Measurements from ENCODE around the gene SPIN2B. TPM values are rescaled to one million over a fixed set of nuclear protein-coding genes. Genes with fewer than 3 reads are reported as not detected.
"Not testable (repeated sequence)": the region's sequence is repeated elsewhere in the genome, so short reads cannot be mapped to it uniquely, and the experiment has no call there.

The SPIN2B gene
- total RNA-seq (1 to 10 TPM; 7.9 to 8.7 TPM), total RNA-seq (1.1 to 5.9 (median 2.3) reads per million in 172 experiments)
- polyA plus RNA-seq (2013, experiment 1 of 2), result 11.5 TPM
- polyA plus RNA-seq (2013, experiment 2 of 2), result 7.9 TPM

- TF ChIP-seq CTCF (IDR thresholded peaks at IDR 0.05), result no peak
- intact Hi-C loops (cut with DNase I, micrococcal nuclease), result no loop called here
- H3K4me3 ChIP-seq (ENCODE audit: low read length), result peak within 1 kb of the TSS; percentile 73
- no peaks in the 10 kb centered on the region for H3K27me3 ChIP-seq (ENCODE audit: control insufficient read depth in 1 of 2, insufficient read depth in 2 of 2, low read length in 2 of 2)
- H3K36me3 ChIP-seq (ENCODE audit: insufficient read depth, low read length), result no peaks in the 10 kb centered on the region
- ChIA-PET POLR2A (interaction anchor here (0.6 to 1.2 kb wide), 3 partner anchors 126 to 359 kb away, joined by 4 to 5 read pairs (median 5); partner anchors contain the start of genes FAAH2 and SPIN3), CTCF (no interaction called here)
- Mint-ChIP-seq H3K27me3 (no peaks in the 10 kb centered on the region), H3K9me3 (no peaks in the 10 kb centered on the region), H3K27ac (peak within 1 kb of the TSS; percentile 92), H3K36me3 (ENCODE audit: low read depth) (peaks cover 13% of the 10 kb centered on the region), H3K4me1 (ENCODE audit: low read depth) (peaks cover 14% of the 10 kb centered on the region), H3K4me3 (peak within 1 kb of the TSS; percentile 99)
- ATAC-seq (ENCODE audit: poor library complexity) (peak; percentile 99), DNase-seq (peak; percentile 35 to 85 (median 66))
- no peaks in the 10 kb centered on the region for H3K9me3 ChIP-seq (ENCODE audit: control insufficient read depth in 1 of 2, insufficient read depth in 1 of 2, low read length in 2 of 2)
- H3K4me1 ChIP-seq (ENCODE audit: insufficient read depth, low read length), result no peaks in the 10 kb centered on the region
- peak within 1 kb of the TSS; percentile 2 to 40 for H3K27ac ChIP-seq (ENCODE audit: low read depth in 1 of 2, low read length in 2 of 2)
Observed at GRCh38 chrX:57121162-57121755, at the start of gene SPIN2B. Gene SPIN2B, minus strand, starts transcription at chrX:57121548.

- Histone ChIP-seq H3K27ac (ENCODE audit: low read depth in 1 of 2, low read length in 2 of 2) (no peak overlapping the region), H3K36me3 (ENCODE audit: insufficient read depth, low read length) (no peaks in the 10 kb centered on the region), H3K4me1 (ENCODE audit: insufficient read depth, low read length) (no peaks in the 10 kb centered on the region), H3K4me3 (ENCODE audit: low read length) (no peak overlapping the region), H3K9me3 (ENCODE audit: control insufficient read depth in 1 of 2, insufficient read depth in 1 of 2, low read length in 2 of 2) (peaks cover 0 to 8% of the 10 kb centered on the region in 2 experiments), H3K27me3 (ENCODE audit: control insufficient read depth in 1 of 2, insufficient read depth in 2 of 2, low read length in 2 of 2) (no peaks in the 10 kb centered on the region)
- ChIA-PET POLR2A (no interaction called here), CTCF (interaction anchor here (1.4 kb wide), 1 partner anchor 13 kb away, joined by 3 read pairs; no protein-coding TSS in a partner anchor)
- intact Hi-C loops (cut with DNase I, micrococcal nuclease), result no loop called here
- H3K9me3 Mint-ChIP-seq, result peaks cover 3% of the 10 kb centered on the region
- no peaks in the 10 kb centered on the region for H3K27me3 Mint-ChIP-seq
- H3K4me1 Mint-ChIP-seq (ENCODE audit: low read depth), result no peaks in the 10 kb centered on the region
- peaks cover 43% of the 10 kb centered on the region for H3K36me3 Mint-ChIP-seq (ENCODE audit: low read depth)
- no peak for ATAC-seq (ENCODE audit: poor library complexity)
- TF ChIP-seq CTCF (IDR thresholded peaks at IDR 0.05), result no peak
- H3K27ac Mint-ChIP-seq, result no peak overlapping the region
- H3K4me3 Mint-ChIP-seq, result no peak overlapping the region
- DNase-seq, result no peak
Observed at GRCh38 chrX:57156397-57157049, 35.2 kb upstream of the SPIN2B start.

GRCh38 chrX:57155171-57155570, 33.8 kb upstream of the SPIN2B start:
- Mint-ChIP-seq H3K36me3 (ENCODE audit: low read depth) (peaks cover 44% of the 10 kb centered on the region), H3K27ac (no peak overlapping the region), H3K9me3 (peaks cover 3% of the 10 kb centered on the region), H3K4me1 (ENCODE audit: low read depth) (no peaks in the 10 kb centered on the region), H3K4me3 (no peak overlapping the region), H3K27me3 (no peaks in the 10 kb centered on the region)
- no peaks in the 10 kb centered on the region for H3K4me1 ChIP-seq (ENCODE audit: insufficient read depth, low read length)
- DNase-seq (no peak), ATAC-seq (ENCODE audit: poor library complexity) (no peak)
- no peaks in the 10 kb centered on the region for H3K27me3 ChIP-seq (ENCODE audit: control insufficient read depth in 1 of 2, insufficient read depth in 2 of 2, low read length in 2 of 2)
- intact Hi-C loops (cut with DNase I, micrococcal nuclease), result no loop called here
- peaks cover 0 to 8% of the 10 kb centered on the region in 2 experiments for H3K9me3 ChIP-seq (ENCODE audit: control insufficient read depth in 1 of 2, insufficient read depth in 1 of 2, low read length in 2 of 2)
- ChIA-PET POLR2A (no interaction called here), CTCF (interaction anchor here (1.4 kb wide), 1 partner anchor 12 kb away, joined by 3 read pairs; no protein-coding TSS in a partner anchor)
- no peaks in the 10 kb centered on the region for H3K36me3 ChIP-seq (ENCODE audit: insufficient read depth, low read length)
- H3K27ac ChIP-seq (ENCODE audit: low read depth in 1 of 2, low read length in 2 of 2), result no peak overlapping the region
- no peak for TF ChIP-seq CTCF (IDR thresholded peaks at IDR 0.05)
- H3K4me3 ChIP-seq (ENCODE audit: low read length), result no peak overlapping the region

GRCh38 chrX:57152222-57152621, 30.9 kb upstream of the SPIN2B start:
- H3K4me3 Mint-ChIP-seq; H3K9me3 Mint-ChIP-seq; DNase-seq; H3K9me3 ChIP-seq (ENCODE audit: control insufficient read depth in 1 of 2, insufficient read depth in 1 of 2, low read length in 2 of 2); H3K4me1 ChIP-seq (ENCODE audit: insufficient read depth, low read length); H3K27ac ChIP-seq (ENCODE audit: low read depth in 1 of 2, low read length in 2 of 2); intact Hi-C loops (cut with DNase I, micrococcal nuclease); H3K27ac Mint-ChIP-seq; CTCF ChIA-PET; ATAC-seq (ENCODE audit: poor library complexity); H3K27me3 ChIP-seq (ENCODE audit: control insufficient read depth in 1 of 2, insufficient read depth in 2 of 2, low read length in 2 of 2); POLR2A ChIA-PET; H3K4me3 ChIP-seq (ENCODE audit: low read length); H3K4me1 Mint-ChIP-seq (ENCODE audit: low read depth); H3K36me3 ChIP-seq (ENCODE audit: insufficient read depth, low read length); H3K27me3 Mint-ChIP-seq: not testable (repeated sequence)
- peaks cover 64% of the 10 kb centered on the region for H3K36me3 Mint-ChIP-seq (ENCODE audit: low read depth)
